Progenitor cell of endocrine pancreas (in vitro differentiated cells): Measurements from ENCODE around the gene RPS23. TPM values are rescaled to one million over a fixed set of nuclear protein-coding genes. Genes with fewer than 3 reads are reported as not detected.

Source experiments
- DNase-seq: peaks from one replicate; pipeline ENCODE4 v3.0.0; 2021; ENCODE audit warnings: low spot score; ENCODE audit not compliant: unreplicated experiment
- H3K27ac Mint-ChIP-seq: 2 replicates; pipeline ENCODE4 v1.8.0; 2021; ENCODE audit warnings: mild to moderate bottlenecking, moderate library complexity, mixed read lengths
- H3K27me3 Mint-ChIP-seq: 2 replicates; pipeline ENCODE4 v1.8.0; 2021; ENCODE audit warnings: mixed read lengths
- H3K36me3 Mint-ChIP-seq: 2 replicates; pipeline ENCODE4 v1.8.0; 2022; ENCODE audit warnings: mixed read lengths; ENCODE audit not compliant: insufficient read depth
- H3K4me1 Mint-ChIP-seq: 2 replicates; pipeline ENCODE4 v1.8.0; 2021; ENCODE audit warnings: low read depth, mixed read lengths
- H3K4me3 Mint-ChIP-seq: 2 replicates; pipeline ENCODE4 v1.8.0; 2021; ENCODE audit warnings: low read depth, mild to moderate bottlenecking, moderate library complexity, mixed read lengths
- H3K9me3 Mint-ChIP-seq: 2 replicates; pipeline ENCODE4 v1.8.0; 2021; ENCODE audit warnings: low read depth, mixed read lengths
- long read RNA-seq: library from polyadenylated mRNA; unstranded; transcript quantifications from one replicate; pipeline ENCODE4 v2.0.0, GENCODE V29; 2020
- total RNA-seq: library from RNA; stranded (reverse); gene quantifications from 2 replicates; pipeline ENCODE4 v1.2.1, GENCODE V29; 2021
- TF ChIP-seq, protein P1 (sequence below): fragments of 200-600 bp; sonication (generic); IDR thresholded peaks from one replicate; pipeline ENCODE4 v1.5.0; 2021; ENCODE audit warnings: antibody characterized with exemption, mild to moderate bottlenecking; ENCODE audit not compliant: unreplicated experiment

Gene RPS23
- total RNA-seq, result 1,896 and 2,007 TPM in 2 replicates
- long read RNA-seq, transcript RPS23-203 (3 exons, 576 nt), result minor isoform, 20 of 521 reads
- long read RNA-seq, transcript RPS23-201 (4 exons, 3,437 nt), result major isoform, 435 of 521 reads
- long read RNA-seq, partial matches to known transcripts, result 6 of 521 reads
- long read RNA-seq, other reads (novel, unspliced or antisense), result 59 of 521 reads

DNA sequence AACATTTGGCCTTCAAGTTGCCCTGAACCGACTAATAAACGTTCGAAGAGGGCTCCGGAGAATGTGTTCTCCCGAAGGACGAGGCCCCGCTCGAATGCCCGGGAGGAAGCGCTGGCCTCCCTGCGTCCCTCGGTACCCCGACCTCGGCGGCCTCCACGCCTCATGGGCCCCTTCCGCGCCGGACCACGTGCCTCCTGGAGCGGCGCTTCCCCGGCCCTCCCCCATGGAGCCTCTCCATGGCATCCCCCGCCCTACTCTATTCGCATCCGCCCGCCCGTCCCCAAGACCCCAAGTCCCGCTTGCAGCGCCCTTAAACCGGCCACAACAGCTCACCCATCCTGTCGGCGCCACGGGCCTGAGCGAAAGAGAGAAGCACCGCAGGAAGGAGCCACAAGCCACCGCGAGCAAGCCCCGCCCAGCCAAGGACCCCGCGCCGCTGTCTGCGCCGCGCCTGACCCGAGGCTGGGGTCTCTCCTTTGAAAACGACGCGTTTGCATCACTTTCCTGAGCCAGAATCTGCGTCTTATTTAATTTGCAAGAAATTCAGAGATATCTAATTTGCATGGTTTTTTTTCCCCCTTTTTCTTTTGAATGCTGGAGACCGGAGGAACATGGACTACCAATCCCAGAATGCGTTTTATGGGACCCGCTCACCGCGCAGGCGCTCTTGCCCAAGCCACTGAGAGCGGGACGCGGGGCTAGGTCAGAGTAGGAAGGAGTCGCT is at the start of gene RPS23:
Gene RPS23 (minus strand): TSS at position 368 of the 724 bp plus-strand sequence. CDS start 31 bp downstream, at position 337.
- Mint-ChIP-seq H3K27me3 (no peaks in the 10 kb centered on the region), H3K36me3 (peaks cover 19% of the 10 kb centered on the region), H3K27ac (peak within 1 kb of the TSS; percentile 100), H3K4me1 (peaks cover 15% of the 10 kb centered on the region), H3K4me3 (peak within 1 kb of the TSS; percentile 81), H3K9me3 (no peaks in the 10 kb centered on the region)
- TF ChIP-seq, protein P1, sequence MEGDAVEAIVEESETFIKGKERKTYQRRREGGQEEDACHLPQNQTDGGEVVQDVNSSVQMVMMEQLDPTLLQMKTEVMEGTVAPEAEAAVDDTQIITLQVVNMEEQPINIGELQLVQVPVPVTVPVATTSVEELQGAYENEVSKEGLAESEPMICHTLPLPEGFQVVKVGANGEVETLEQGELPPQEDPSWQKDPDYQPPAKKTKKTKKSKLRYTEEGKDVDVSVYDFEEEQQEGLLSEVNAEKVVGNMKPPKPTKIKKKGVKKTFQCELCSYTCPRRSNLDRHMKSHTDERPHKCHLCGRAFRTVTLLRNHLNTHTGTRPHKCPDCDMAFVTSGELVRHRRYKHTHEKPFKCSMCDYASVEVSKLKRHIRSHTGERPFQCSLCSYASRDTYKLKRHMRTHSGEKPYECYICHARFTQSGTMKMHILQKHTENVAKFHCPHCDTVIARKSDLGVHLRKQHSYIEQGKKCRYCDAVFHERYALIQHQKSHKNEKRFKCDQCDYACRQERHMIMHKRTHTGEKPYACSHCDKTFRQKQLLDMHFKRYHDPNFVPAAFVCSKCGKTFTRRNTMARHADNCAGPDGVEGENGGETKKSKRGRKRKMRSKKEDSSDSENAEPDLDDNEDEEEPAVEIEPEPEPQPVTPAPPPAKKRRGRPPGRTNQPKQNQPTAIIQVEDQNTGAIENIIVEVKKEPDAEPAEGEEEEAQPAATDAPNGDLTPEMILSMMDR, result no peak
- DNase-seq, result peak; percentile 71

DNA sequence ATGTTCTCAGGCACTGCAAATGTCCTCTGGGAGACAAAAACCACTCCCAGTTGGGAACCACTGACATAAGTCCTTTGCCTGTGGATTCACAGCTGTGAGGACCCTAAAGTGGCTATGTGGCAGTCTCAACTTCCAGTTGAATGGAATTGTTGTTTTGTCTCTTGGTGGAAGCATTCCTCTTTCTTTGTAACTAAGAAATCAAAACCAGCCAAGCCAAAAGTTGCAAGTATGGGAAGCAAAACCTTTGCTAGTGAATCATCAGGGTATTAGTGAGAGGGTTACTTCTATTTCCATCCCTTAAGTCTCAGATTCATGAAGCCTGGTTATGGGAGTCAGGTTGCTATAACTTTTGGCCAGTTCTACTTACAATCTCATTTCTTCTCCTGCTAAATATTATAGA is 49.8 kb upstream of the RPS23 start:
- H3K27me3 Mint-ChIP-seq, result peaks cover 11% of the 10 kb centered on the region
- H3K27ac Mint-ChIP-seq, result no peak overlapping the region
- peaks cover 21% of the 10 kb centered on the region for H3K9me3 Mint-ChIP-seq
- H3K4me3 Mint-ChIP-seq, result no peak overlapping the region
- no peaks in the 10 kb centered on the region for H3K4me1 Mint-ChIP-seq
- peaks cover 5% of the 10 kb centered on the region for H3K36me3 Mint-ChIP-seq
- no peak for DNase-seq
- TF ChIP-seq, protein P1, result no peak

DNA sequence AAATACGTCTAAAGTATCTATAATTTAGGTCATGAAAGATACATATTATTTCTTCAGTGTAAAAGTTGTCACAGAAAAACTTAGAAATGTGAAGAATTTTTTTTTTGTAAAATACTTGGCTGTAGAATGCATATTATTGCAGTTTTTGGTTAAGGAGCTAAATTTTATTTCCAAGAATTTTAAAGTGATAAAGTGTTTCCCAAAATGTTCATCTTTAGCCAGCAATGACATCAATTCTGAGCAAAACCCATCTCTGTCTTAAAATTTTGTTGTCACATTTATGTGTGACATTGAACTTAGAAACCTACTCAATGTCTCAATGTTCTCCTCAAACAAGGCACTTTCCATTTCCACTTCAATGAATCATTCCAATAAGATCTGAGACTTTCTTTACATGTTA is 47.8 kb upstream of the RPS23 start:
- Mint-ChIP-seq H3K27me3 (peaks cover 16% of the 10 kb centered on the region), H3K27ac (no peak overlapping the region), H3K36me3 (peaks cover 5% of the 10 kb centered on the region), H3K9me3 (peaks cover 21% of the 10 kb centered on the region), H3K4me3 (no peak overlapping the region), H3K4me1 (no peaks in the 10 kb centered on the region)
- TF ChIP-seq, protein P1, result no peak
- DNase-seq, result no peak

DNA sequence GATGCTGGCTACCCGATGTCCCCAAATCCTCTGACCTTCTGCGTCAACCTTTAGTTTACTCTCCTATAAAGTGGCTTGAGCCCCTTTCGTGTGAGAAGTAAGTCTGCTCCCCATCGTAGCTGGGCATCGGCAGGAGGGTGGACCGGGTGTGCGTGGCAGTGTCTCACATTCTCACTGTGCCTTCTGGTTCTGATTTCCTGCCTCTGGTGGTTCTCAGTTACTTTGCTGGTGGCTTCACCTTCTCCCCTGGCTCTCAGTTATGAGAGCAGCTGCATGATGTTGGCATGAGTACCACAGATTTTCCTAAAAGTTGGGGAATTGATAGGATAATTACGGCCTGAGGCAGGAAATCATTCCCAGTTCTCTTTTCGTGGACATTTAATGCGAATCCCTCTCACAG is 47.0 kb upstream of the RPS23 start:
- no peak overlapping the region for H3K4me3 Mint-ChIP-seq
- peaks cover 17% of the 10 kb centered on the region for H3K27me3 Mint-ChIP-seq
- H3K4me1 Mint-ChIP-seq, result no peaks in the 10 kb centered on the region
- TF ChIP-seq, protein P1, result no peak
- H3K9me3 Mint-ChIP-seq, result peaks cover 20% of the 10 kb centered on the region
- DNase-seq, result no peak
- no peak overlapping the region for H3K27ac Mint-ChIP-seq
- H3K36me3 Mint-ChIP-seq, result peaks cover 5% of the 10 kb centered on the region

DNA sequence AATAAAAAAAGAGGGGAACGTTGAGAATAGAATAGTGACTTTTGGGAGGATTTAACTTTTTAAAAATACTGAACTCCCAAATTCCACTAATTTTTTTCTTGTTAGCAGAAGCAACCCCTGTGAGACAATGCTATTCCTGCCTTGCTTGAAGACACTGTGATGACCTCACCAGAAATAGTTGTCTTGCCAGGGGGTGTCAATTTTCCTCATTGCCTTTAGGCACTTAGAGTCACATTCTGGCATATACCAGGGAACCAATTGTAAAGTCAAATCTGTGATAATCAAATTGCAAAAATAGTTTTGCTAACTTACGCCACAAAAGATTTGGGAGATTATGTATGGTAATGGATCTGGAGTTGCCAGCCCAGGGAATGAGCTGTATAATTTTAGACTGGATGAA is 42.8 kb upstream of the RPS23 start:
- H3K4me1 Mint-ChIP-seq, result no peaks in the 10 kb centered on the region
- DNase-seq, result no peak
- no peak overlapping the region for H3K27ac Mint-ChIP-seq
- TF ChIP-seq, protein P1, result no peak
- peaks cover 1% of the 10 kb centered on the region for H3K36me3 Mint-ChIP-seq
- H3K4me3 Mint-ChIP-seq, result no peak overlapping the region
- H3K27me3 Mint-ChIP-seq, result peaks cover 28% of the 10 kb centered on the region
- H3K9me3 Mint-ChIP-seq, result peaks cover 8% of the 10 kb centered on the region
